Measurements from ENCODE around the gene POSTN. TPM values are rescaled to one million over a fixed set of nuclear protein-coding genes. Genes with fewer than 3 reads are reported as not detected.
"Not testable (repeated sequence)": the region's sequence is repeated elsewhere in the genome, so short reads cannot be mapped to it uniquely, and the experiment has no call there.

POSTN gene
- polyA plus RNA-seq, 10 donors, result 1,892 to 4,275 (median 3,059) TPM

DNA sequence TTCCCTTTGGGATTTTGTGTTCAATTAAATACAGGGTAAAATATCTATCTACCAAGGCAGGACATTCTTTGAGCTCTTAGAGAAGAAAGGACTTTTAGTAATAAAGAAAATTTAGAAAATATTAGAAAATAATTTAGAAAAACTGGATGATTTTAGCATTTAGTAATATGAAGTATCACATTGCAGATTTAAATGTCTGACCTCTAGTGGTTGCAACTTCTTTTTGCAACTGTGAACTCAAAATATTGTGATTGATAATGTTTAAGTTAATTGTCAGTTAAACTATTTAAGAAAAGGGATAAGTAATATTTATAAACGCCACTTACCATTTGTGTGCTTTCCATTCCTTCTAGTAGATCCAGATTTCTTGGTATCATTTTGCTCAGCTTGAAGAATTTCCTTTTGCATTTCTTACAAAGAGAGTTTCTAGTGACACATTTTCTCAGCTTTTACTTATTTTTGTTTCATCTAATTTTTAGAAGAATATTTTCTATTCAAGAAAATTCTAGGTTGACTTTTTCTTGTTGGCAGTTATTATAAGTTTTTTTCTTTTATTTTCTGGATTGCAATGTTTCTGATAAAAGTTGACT is 10.3 kb upstream of the POSTN start:
- DNase-seq, result no peak

DNA sequence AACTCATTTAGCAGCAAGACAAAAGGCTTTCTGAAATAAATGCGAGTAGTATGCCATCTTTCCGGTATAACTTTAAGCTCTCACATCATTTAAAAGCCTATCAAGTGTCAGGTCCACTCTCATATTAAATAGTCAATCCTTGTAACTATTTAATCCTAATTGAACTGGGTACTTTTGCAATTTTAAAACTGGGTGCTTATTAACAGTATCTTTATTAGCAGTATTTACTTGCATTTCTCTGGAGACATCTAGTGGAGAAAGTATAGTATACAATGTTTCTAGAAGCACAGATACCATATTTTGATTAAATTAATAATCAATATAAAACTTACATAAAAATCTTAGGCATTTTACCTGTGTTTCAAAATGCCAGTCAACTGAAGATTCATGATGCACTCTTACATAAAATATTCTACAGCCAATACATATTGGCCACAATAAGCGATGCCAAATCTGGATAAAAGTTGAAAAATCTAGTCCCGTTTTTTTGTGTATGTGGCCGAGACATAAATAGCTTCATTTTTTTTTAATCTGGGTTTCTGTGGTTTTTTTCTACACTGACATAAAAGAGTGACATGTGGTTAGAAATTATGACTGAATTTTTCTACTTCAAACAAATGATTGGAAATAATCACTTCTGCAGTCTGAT is 4.3 kb upstream of the POSTN start:
- DNase-seq, result peak in 1 of 3 donors; percentile 76

DNA sequence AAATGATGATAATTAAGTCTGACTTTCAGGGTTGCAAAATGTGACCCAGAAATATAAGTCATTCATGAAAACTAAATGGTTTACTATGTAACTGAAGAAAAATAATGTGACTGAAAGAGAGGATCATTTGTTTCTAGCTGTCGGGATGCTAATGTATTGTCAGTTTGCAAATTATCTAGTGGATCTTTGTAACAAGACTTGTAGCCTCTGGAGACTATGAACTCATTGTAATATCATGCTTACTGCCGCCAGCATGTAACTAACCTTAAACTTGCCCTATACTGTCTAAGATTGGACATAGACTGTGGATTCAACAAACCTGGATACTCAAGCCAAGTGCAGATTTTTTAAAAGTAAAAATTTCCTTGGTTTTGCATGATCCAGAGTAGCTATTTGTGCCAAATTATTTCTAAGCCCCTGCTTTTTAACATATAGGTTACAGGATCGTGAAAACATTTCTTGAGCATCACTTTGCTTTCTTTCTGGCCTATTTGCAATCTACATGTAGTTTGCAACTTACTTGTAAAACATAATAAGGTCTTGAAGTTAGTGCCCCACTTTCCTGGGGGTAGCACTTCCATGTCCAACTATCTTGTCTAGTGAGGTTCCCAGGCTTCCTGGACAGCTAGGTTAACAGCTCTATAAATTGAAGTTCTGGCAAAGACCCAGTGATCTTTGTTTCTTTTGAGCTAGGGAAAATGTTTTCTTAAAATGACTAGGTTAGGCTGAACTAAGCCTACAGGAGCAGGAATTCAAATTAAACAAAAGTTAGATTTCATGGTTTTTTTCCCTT is 3.3 kb upstream of the POSTN start:
- peak in 2 of 3 donors; percentile 50 to 77 for DNase-seq

DNA sequence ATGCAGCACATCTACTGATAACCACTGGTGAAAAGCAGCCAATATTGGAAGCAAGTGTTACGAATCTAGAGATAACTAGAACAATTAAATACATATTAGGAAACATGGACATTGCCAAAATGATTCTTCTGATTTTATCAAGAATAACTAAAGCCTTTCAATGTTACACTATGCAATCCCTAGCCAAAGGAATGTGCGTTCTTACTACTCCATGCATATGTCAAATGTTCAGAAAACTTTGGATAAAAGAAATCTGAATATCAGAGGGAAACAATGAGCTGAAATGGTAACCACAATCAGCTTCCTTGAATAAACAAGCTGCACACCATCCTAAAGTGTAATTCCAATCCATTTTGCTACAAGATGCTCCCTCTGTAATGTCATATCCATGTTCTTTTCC is 951 bp upstream of the POSTN start:
- DNase-seq, result peak in 1 of 3 donors; percentile 74

DNA sequence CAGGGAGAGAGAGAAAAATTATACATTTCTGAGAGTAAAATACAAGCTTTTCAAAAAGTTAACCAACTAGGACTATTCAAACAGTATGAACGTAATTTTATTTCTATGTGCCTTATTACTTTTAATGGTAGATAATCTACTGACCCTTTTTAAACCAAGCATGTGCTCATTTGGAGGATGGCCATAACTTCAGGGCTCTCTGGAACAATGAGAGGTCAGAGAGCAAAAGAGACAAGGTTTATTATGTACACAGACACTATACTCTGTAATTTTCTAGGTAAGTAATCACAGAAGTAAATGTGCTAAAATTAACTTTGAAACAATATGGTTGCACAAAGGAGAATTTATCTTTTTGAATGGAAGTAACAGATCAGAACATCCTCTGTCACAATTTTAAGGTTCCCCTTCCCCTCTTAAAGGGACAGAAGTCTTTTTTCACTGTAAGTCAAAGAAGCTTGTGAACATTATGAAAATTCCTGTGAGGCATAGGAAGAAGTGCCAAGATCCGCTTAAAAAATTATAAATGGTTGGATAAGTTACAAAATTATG is 1.0 kb downstream of the POSTN start:
- peak in 2 of 3 donors; percentile 45 to 78 for DNase-seq

DNA sequence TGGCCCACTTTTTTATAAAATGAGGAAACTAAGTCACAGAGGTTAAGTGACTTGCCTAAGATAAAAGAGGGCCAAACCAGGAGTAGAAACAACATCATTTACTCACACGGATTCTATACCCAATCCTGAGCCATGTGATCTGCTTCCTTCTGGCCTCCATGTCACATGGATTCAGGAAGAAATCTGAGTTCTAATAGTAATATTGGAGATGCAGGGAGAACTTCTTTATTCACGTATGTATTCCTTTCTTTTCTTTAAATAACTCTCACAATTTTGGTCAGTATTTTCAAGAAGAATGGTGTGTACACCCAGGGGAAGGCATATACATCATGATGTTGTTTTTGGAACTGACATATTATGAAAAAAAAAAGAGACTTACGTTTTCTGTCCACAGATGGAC is 1.8 kb downstream of the POSTN start:
- peak in 2 of 3 donors; percentile 41 to 65 for DNase-seq

DNA sequence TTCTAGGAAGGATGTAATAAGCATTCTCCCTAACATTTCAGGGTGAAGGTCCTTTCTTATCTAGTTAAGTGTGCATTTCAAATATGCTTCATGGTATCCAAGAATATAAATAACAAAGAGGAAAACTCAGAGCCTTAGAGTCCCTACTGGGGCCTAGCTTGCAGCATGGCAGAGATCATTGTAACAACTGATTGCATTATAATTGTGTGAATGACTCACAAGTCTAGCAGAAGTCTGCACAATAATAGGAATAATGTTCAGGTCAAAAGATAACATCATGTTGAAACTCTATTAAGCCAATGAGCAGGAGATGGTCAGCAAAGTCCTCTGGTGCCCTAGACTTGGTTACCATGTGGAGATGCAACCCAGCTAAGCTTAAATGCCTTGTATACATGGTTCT is 3.4 kb downstream of the POSTN start:
- DNase-seq, result peak in 1 of 3 donors; percentile 74

DNA sequence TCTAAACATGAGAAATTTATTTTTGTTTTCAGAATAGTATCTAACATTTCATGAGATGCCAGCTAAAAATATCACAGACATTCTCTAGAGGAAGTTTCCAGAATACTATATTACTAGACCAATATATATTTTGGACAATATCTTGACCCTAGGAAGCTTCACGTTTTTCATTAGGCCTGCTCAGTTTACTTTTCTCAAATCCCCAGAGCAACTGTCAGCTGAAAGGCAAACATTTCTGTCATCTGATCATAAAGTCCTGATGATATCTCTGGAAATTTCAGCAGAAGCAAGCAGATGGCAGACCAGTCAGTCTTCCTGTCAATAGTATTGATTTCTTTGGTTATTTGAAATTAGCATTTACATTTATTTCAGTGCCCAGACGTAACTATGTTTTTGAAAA is 4.0 kb downstream of the POSTN start:
- peak in 2 of 3 donors; percentile 42 to 77 for DNase-seq

DNA sequence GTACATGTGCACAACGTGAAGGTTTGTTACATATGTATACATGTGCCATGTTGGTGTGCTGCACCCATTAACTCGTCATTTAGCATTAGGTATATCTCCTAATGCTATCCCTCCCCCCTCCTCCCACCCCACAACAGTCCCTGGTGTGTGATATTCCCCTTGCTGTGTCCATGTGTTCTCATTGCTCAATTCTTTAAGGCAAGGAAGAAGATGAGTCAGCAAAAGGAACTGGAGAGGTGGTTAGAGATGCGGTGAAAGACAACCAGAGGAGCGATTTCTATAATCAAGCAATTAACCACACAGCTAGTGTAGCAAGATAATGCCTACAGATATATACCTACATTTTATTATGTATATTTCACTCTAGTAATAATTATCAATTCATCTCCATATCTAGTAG is 9.2 kb downstream of the POSTN start:
- not testable (repeated sequence) for DNase-seq

DNA sequence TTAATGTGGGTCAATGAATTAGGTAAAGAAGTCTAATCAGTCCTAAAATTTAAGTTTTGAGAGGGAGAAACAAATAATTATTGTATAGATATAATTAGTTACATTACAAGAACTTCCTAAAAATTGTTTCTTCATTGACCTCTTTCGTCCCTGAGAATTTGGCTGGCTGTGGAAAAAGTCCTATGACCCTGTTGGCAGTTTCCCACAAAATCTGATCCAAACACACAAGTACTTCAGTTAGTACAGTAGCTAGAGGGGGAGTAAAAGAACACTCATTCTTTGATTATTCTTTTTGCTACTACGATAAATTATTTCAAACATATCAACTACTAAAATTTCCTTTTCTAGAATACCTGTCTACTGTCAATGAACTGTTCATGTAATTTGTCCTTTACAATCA is 11.3 kb downstream of the POSTN start:
- no peak for DNase-seq

DNA sequence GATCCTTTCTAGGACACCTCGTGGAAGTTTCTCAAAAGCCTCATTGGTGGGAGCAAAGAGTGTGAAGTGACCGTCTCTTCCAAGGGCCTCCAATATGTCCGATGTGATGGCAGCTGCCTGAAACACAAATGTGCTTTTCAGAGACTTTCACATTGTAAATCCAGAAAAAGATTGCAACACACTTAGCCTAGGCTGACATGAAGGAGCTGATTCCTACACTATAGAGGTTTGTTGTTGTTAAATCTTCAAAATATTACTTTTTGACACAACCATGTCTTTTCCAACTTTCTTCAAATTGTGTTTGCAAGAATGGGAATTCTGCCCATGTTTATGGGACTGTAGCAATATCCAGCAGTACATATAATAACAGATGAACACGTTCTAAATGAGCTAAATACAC is 12.4 kb downstream of the POSTN start:
- no peak for DNase-seq

DNA sequence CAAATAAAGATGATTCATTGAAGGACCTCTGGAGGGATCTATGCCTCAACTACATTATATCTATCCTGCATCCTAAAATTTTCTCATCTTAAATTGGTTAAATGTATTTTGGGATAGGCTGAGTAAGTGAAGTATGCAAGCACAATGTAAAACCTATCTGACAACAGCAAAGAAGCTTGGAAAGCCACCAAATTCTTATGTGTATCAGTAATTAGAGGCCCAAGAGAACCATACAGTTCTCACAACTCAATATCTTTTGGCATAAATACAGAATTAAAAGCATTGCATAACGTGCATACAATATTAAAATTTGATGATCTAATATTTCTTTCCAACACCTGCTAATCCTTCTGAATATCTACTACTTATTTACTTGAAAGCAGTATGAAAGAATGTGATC is 13.0 kb downstream of the POSTN start:
- no peak for DNase-seq

DNA sequence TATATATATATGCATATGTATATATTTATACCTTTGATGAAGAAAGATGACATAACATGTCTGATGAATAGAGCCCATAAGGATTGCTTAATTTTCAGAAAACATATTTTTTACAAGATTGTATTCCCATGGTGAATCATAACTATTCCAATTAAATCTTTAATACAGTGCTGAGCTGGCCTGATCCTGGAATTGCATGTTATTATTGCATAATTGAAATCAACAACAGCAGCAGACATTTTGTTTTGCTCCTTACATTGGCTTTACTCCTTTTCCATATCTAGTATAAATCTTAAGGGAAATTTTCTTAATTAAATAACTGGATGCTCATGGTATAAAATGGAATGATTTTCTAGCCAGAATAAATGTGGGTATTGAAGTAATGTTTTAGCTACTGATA is 22.0 kb downstream of the POSTN start:
- no peak for DNase-seq

DNA sequence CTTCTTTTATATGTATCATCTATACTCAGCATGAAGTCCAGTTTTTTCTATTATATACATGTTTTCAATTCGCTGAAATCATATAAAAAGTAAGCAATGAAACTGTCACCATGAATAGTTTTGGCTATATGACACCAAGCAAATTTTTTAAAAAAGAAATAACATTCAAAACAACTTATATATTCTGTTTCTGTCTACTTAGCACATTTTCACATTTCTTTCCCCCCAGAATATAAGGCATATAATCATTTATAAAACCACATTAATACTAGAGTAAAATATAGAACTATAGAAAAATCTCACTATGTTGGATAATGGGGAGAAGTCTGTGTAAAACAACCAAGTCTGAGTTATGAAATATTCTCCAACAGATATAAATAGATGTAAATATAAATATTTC is 33.1 kb downstream of the POSTN start:
- DNase-seq, result no peak

DNA sequence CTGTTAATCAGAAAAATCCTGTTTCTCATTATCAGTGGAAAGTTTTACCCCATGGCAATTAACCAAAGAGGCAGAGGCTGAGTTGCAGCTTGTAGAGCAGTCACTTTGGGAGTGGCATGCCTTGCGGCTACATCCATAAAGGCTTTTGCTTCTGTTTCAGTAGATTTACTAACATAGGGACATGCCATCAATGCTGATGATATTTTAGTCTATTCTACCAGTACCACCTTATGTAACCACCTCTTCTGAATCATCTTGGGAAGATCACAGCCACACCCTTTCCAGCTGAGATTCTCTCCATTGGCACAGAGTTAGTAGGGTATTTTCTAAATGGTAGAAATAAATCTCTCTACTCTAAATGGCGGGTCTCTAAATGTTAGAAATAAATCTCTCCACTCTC is 37.5 kb downstream of the POSTN start:
- DNase-seq, result peak in 1 of 3 donors; percentile 57

DNA sequence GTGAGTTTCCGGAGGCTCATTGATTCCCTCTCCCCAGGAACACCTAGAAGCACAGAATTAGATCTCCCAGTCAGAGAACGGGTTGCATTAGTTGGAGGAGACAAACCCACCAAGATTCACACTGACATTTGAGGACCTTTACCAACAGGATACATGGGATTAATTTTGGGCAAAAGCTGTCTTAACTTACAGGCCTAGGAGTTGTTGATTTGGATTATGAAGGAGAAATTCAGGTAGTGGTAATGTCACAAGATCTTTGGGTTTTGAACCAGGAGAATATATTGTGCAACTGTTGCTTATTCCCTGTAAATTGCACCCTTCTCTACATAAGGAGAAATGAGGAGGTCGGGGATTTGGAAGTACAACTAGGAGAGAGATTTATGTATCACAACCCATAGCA is 38.0 kb downstream of the POSTN start:
- no peak for DNase-seq

DNA sequence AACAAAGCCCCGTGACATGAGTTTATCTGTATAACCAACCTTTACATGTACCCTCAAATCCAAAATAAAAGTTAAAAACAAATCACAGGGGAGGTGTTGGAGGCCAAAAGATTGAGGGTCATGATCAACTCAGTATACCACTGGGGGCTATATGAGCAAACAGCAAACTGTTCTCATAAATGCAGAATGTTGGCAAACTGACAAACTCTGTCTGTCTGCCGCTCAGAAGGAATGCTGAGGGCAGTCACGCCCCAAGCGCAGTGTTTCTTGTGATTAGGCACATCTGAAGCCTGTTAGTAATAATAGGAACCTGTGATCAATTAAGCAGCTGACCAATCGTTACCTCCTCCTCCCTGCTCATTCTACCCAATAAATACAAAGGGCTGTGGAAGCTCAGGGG is 39.8 kb downstream of the POSTN start:
- DNase-seq, result not testable (repeated sequence)

DNA sequence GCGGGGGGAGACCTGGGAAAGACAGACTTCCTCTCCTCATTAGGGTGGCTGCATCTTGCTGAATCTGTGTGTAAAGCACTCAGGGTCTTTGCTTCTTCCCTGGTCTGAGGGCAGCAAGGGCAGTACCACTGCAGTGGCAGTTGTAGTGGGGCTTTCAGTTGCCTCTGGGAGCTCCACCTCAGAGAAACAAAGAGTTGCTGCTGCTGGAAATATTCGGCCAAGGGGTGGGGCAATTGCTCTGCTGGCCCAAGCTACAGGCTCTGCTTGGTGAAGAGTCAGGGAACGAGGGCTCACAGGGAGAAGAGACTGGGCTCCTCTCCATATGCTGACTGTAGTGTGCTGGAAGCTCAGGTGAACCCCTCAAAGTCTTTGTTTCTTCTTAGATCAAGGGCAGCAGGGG is 52.5 kb downstream of the POSTN start:
- DNase-seq, result no peak

DNA sequence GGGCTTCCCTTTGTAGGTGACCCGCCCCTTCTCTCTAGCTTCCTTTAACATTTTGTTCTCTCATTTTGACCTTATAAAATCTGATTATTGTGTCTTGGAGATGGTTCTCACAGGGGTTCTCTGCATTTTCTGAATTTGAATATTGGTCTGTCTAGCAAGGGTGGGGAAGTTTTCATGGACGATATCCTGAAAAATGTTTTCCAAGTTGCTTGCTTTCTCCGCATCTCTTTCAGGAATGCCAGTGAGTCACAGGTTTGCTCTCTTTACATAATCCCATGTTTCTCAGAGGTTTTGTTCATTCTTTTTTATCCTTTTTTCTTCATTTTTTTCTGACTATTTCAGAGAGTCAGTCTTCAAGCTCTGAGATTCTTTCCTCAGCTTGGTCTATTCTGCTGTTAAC is 53.6 kb downstream of the POSTN start:
- no peak for DNase-seq

DNA sequence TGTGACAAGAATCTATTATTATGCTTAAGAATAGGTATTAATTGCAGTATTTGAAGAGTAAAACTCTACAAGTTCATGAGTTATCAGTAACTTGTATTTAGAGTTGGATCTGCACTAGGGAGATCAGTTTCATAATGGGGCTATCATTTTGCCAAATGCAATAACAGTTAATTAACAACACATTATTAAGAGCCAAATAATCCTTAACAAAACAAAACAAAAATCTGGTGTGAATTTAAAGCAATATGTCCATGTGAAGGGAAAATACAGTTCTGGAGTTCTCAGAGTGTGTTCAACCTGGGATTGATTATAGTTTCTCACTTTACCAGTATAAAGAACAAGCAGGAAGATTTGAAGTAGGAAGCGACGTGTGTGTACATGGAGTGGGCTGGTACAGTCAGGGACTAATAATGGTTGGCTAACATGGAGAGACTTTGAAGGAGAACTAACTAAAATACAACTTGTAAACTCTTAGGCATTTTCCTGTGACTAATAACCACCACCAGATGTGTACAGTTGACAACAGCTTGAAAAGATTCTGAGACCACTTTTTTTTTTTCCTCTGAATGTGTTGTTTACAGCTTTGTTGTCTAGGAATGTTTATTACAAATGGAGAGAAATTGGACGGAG is 58.5 kb downstream of the POSTN start:
- peak in 1 of 3 donors; percentile 42 for DNase-seq

DNA sequence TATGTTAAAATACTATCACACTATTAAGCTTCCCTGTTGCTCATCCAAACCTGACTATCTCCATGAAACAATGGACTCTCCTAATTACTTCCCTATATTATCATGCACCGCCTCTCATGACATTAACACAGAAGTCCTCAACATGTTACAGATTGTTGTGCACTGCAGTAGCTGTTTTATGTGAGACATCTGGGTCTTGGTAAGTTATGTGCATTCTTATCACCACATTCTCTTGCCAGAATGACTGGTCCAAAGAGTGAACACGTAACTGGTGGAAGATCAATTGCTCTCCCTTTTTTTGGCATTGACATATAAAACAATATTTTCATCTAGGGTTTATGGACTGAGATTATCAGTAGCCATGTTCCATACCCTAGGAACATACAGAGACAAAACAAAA is 59.4 kb downstream of the POSTN start:
- no peak for DNase-seq

DNA sequence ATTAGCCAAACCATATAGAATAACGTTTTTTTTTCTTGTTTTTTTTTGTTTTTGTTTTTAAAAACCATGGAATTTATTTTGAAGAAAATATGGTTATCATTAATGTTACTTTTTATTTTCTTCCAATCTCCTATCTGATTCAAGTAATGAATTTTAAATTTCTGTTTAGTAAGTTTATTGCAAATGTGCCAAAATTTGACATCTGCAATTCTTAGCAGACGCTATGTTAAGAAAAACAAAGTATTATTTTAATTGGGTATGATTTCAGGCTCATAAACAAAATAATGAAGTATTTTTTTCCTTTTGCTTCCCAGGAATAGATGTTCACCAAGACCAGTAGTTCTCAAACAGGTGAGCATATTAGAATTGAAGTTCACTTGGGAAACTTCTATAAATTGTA is 63.1 kb downstream of the POSTN start:
- DNase-seq, result no peak

Measured in muscle of back (tissue), 11 donors.